ENCODE data around the gene DYNLT4. TPM values are rescaled to one million over a fixed set of nuclear protein-coding genes. Genes with fewer than 3 reads are reported as not detected.

The DYNLT4 gene
- total and polyA plus RNA-seq, 2 of the 8 experiments (the other 6 are each of a cell fraction or from before 2014, with no cell fraction given): 0.29 TPM; not detected in 1

DNA sequence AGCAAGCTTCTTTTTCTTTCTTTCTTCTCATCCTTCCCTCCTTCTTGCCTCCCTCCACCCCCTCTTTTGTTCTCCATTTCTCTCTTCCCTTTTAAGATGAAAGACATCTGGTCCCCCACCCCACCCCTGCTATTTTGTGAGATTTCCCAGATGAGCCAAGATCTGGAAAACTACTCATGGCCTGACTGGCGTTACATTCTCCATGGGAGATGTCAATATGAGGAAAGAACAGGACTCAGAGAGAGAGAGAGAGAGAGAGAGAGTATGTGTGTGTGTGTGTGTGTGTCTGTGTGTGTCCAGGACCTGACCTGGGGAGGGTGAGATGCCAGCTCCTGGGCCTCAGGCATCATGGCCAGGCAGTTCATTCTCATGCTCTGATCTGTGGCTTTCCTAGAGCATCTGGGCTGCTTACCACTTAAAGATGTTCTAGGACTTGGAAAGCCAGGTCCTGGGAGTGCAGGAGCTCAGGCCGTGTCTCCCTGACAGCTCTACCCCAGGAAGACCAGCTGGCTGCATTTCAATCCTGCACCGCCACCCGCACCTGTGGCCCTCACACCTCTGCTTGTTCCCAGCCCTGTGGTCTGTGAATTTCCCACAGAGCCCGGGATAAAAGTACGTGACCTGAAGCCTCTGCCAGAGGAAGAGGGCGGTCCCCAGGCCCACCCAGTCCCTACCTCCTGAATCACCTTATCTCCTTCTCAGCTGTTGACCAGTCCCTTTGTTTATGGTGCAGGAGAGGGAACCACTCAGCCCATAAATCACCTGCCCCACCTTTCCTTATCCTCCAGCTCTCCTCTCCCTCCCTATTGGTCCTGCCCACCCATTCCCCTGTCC is 16.0 kb downstream of the DYNLT4 start:
- POLR2A ChIA-PET (ENCODE audit: partially characterized antibody): interaction anchor here (1.3 to 23.6 kb wide), 8 partner anchors 9 to 107 kb away, joined by 3 to 428 read pairs (median 16); partner anchors contain the start of genes BTBD19, DYNLT4, PLK3 and RNU5D-1
- no peak for TF ChIP-seq SIN3A (conservative IDR thresholded peaks at IDR 0.05 in 1 of 2, IDR thresholded peaks at IDR 0.05 in 1 of 2; ENCODE audit: low read depth in 1 of 2, low read length in 2 of 2)
- TF ChIP-seq BCL11A (IDR thresholded peaks at IDR 0.05; ENCODE audit: low read depth in 2 of 2, low read length in 2 of 2): no peak
- no peak for TF ChIP-seq NRF1 (IDR thresholded peaks at IDR 0.05; ENCODE audit: low read depth, low read length)
- no peak for TF ChIP-seq SUZ12 (IDR thresholded peaks at IDR 0.05; ENCODE audit: low read length)
- TF ChIP-seq HDAC6 (IDR thresholded peaks at IDR 0.05; ENCODE audit: low read depth, low read length): no peak
- no peak for TF ChIP-seq BRCA1 (IDR thresholded peaks at IDR 0.05; ENCODE audit: low read depth, low read length)
- no peak for TF ChIP-seq ASH2L (IDR thresholded peaks at IDR 0.05; ENCODE audit: low read length)
- TF ChIP-seq POU5F1 (IDR thresholded peaks at IDR 0.05; ENCODE audit: low read depth, low read length): no peak
- no peak for TF ChIP-seq SP1 (IDR thresholded peaks at IDR 0.05; ENCODE audit: low read depth, low read length)
- TF ChIP-seq GABPA (IDR thresholded peaks at IDR 0.05; ENCODE audit: borderline replicate concordance, insufficient read depth, low read length): no peak
- no peak for TF ChIP-seq FOSL1 (IDR thresholded peaks at IDR 0.05; ENCODE audit: insufficient read depth, low read depth, low read length)
- no peak for TF ChIP-seq CHD2 (IDR thresholded peaks at IDR 0.05; ENCODE audit: low read length)
- no peak for TF ChIP-seq TBP (IDR thresholded peaks at IDR 0.05; ENCODE audit: low read depth, low read length)

More for the DNA sequence above, 16.0 kb downstream of the DYNLT4 start:
- no peak overlapping the region for H3K23ac ChIP-seq (ENCODE audit: insufficient read length)
- no peak overlapping the region for H3K14ac ChIP-seq (ENCODE audit: insufficient read length)
- H2BK20ac ChIP-seq (ENCODE audit: low read length): no peak overlapping the region
- H2BK120ac ChIP-seq (replicated peaks; ENCODE audit: low read depth, low read length): no peak overlapping the region
- no peak overlapping the region for H3K18ac ChIP-seq (ENCODE audit: extremely low read depth, low read length)
- H4K8ac ChIP-seq (ENCODE audit: extremely low read depth, insufficient read depth, low read length): no peak overlapping the region
- 0 out of 2 replicates have a peak, but pooled peaks cover 2% of the 10 kb centered on the region for H3K79me1 ChIP-seq (ENCODE audit: low read depth, low read length)
- H3K56ac ChIP-seq (replicated peaks; ENCODE audit: insufficient read length, low read depth, low read length): no peak overlapping the region
- no peaks in the 10 kb centered on the region for H3K79me2 ChIP-seq (ENCODE audit: control insufficient read depth in 1 of 2, insufficient read depth in 2 of 2, low read length in 2 of 2)
- no peak overlapping the region for H3K27ac ChIP-seq (ENCODE audit: low read depth, low read length)
- no peak overlapping the region for H3K4me3 ChIP-seq (ENCODE audit: extremely low read depth in 1 of 4, insufficient read depth in 2 of 4, low read depth in 3 of 4, low read length in 4 of 4)
- no peak overlapping the region for H3K9ac ChIP-seq (replicated peaks in 1 of 4; ENCODE audit: extremely low read depth in 1 of 4, low read depth in 3 of 4, low read length in 3 of 4)
- no peak overlapping the region for H2BK5ac ChIP-seq (ENCODE audit: low read depth, low read length)
- DNase-seq (ENCODE audit: low read depth in 1 of 2, low spot score in 2 of 2) (no peak), FAIRE-seq (no peak)
- no peaks in the 10 kb centered on the region for H3K9me3 ChIP-seq (ENCODE audit: insufficient read depth in 2 of 2, low read depth in 1 of 2, low read length in 1 of 2)
- H2AFZ ChIP-seq (ENCODE audit: low read length): no peak overlapping the region
- no peak overlapping the region for H3K4me2 ChIP-seq (ENCODE audit: insufficient read depth in 1 of 2, low read depth in 2 of 2, low read length in 2 of 2)
- no peak overlapping the region for H3K4ac ChIP-seq (replicated peaks; ENCODE audit: insufficient read length, low read depth, low read length)
- H2BK15ac ChIP-seq (ENCODE audit: low read length): peak overlapping the region; percentile 46; the same call in 1 of the 2 replicates
- CTCF ChIA-PET (ENCODE audit: partially characterized antibody): interaction anchor here (0.6 to 10.4 kb wide), 15 partner anchors 9 to 228 kb away, joined by 3 to 67 read pairs (median 6); partner anchors contain the start of genes BTBD19, DYNLT4, HECTD3 and PLK3
- peaks cover 0 to 7% (median 0%) of the 10 kb centered on the region in 4 experiments; a peak in 2 of 7 replicates for H3K27me3 ChIP-seq (replicated peaks in 1 of 4; ENCODE audit: control insufficient read depth in 3 of 4, extremely low read depth in 1 of 4, insufficient read depth in 3 of 4, low read length in 3 of 4)
- H3K4me1 ChIP-seq (replicated peaks in 1 of 4; ENCODE audit: control insufficient read depth in 3 of 4, insufficient read depth in 4 of 4, low read length in 3 of 4): peaks cover 4 to 13% (median 9%) of the 10 kb centered on the region in 4 experiments
- no peak overlapping the region for H4K5ac ChIP-seq (ENCODE audit: insufficient read length, low read depth, low read length)
- no peak overlapping the region for H4K91ac ChIP-seq (replicated peaks; ENCODE audit: insufficient read length, low read length)
- WGBS, 2 experiments (ENCODE audit: extremely low coverage in 1 of 2, insufficient coverage in 1 of 2, insufficient read length in 1 of 2, insufficient replicate concordance in 2 of 2, low coverage in 1 of 2, low lambda C conversion rate in 2 of 2, missing lambda C conversion rate in 1 of 2): 95% methylated on average over 7 of the region's 7 CpGs; no CpG with 5 or more reads in 1 of the 2 experiments
- H2BK12ac ChIP-seq (ENCODE audit: low read depth, low read length): no peak overlapping the region
- H2AK5ac ChIP-seq (ENCODE audit: low read depth, low read length): no peak overlapping the region
- peaks cover 4% of the 10 kb centered on the region; the same call in 1 of the 2 replicates for H3K23me2 ChIP-seq (ENCODE audit: low read depth, low read length)
- H4K20me1 ChIP-seq (replicated peaks in 1 of 2; ENCODE audit: control insufficient read depth in 1 of 2, insufficient read depth in 2 of 2, low read length in 2 of 2): no peaks in the 10 kb centered on the region
- H3K36me3 ChIP-seq (ENCODE audit: control insufficient read depth in 2 of 4, insufficient read depth in 4 of 4, low read length in 3 of 4): no peaks in the 10 kb centered on the region
